Bronchial epithelial cell (primary cell): ENCODE data around the gene TMEM135. TPM values are rescaled to one million over a fixed set of nuclear protein-coding genes. Genes with fewer than 3 reads are reported as not detected.

Source experiments
- DNase-seq: peaks from one replicate; pipeline ENCODE4 v3.0.0-alpha.2; 2010; ENCODE audit warnings: low read depth
- FAIRE-seq: peaks from 2 replicates; lab custom pipeline; 2011; peaks lifted over from hg19 to GRCh38; lab: Jason Lieb, UNC
- H3K27me3 ChIP-seq: 2 replicates; pipeline ENCODE4 v1.5.1; 2011; ENCODE audit warnings: low read length; ENCODE audit not compliant: control insufficient read depth, insufficient read depth
- H3K36me3 ChIP-seq: 2 replicates; pipeline ENCODE4 v1.5.1; 2011; ENCODE audit warnings: low read length; ENCODE audit not compliant: control insufficient read depth, insufficient read depth
- H3K4me3 ChIP-seq: 2 replicates; pipeline ENCODE4 v1.5.1; 2011; ENCODE audit warnings: mild to moderate bottlenecking, low read depth, low read length, control low read depth
- CTCF ChIP-seq: IDR thresholded peaks from 2 replicates; pipeline ENCODE4 v1.5.1; 2011; ENCODE audit warnings: mild to moderate bottlenecking, moderate library complexity, low read length, control low read depth, inconsistent platforms; ENCODE audit not compliant: insufficient read depth, severe bottlenecking
- total RNA-seq: library from RNA; depleted of rRNA; stranded (reverse); fragments of >200 nt; gene quantifications from 2 replicates; pipeline ENCODE4 v1.2.1, GENCODE V29; 2014

Gene TMEM135
- total RNA-seq, 1 donor from 2014 or later, result 6.8 TPM

GRCh38 chr11:87139475-87139874 lies 101.7 kb downstream of the TMEM135 start:
- FAIRE-seq (no peak), DNase-seq (no peak)
- no peaks in the 10 kb centered on the region for H3K27me3 ChIP-seq
- no peaks in the 10 kb centered on the region for H3K36me3 ChIP-seq
- TF ChIP-seq CTCF, result no peak
- H3K4me3 ChIP-seq, result no peak overlapping the region

GRCh38 chr11:87141322-87141721 lies 103.6 kb downstream of the TMEM135 start:
- Histone ChIP-seq H3K4me3 (no peak overlapping the region), H3K27me3 (no peaks in the 10 kb centered on the region), H3K36me3 (no peaks in the 10 kb centered on the region)
- TF ChIP-seq CTCF, result no peak
- DNase-seq, result no peak
- FAIRE-seq, result no peak

DNA sequence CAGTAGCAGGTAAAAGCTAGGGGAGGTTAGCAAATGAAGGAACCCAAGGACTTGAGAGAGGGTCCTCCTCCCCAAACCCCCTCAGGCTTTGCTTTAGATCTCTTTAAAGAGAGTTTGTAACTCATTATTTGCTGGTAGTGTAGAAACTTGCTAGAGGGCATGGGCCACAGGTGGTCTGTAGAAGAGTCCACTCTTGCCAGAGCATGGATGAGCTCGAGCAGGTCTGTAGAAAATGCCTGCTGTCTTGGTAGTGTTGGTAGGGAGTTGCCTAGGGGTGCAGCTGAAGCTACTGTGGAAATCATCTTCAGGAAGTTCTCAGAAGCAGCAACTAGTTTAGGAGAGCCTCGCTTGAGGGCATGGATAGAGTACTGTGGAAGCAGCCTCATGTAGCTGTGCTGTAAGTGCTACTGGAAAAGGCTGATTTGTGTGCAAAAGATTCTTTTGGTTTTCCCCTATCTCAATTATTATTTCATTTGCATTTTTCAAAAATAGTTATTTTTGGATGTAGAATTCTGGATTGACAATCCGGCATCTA lies 104.3 kb downstream of the TMEM135 start:
- FAIRE-seq (peak; percentile 83), DNase-seq (no peak)
- no peak for TF ChIP-seq CTCF
- no peaks in the 10 kb centered on the region for H3K27me3 ChIP-seq
- H3K4me3 ChIP-seq, result no peak overlapping the region
- no peaks in the 10 kb centered on the region for H3K36me3 ChIP-seq

DNA sequence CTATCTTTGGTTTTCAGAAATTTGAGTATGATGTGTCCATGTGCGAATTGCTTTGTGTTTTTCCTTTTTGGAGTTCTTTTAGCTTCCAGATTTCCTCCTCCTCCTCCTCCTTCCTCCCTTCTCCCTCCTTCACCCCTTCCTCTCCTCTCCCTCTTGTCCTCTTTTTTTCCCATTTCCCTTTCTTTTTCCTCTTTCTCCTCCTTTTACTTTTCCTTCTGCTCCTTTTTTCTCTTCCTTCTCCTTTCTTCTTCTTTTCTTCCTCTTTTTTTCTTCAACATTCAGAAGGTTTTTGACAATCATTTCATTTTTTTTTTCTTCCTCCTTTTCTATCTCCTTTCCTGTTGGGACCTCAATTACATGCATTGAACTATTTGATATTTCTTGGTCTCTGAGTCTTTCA lies 104.9 kb downstream of the TMEM135 start:
- FAIRE-seq (no peak), DNase-seq (no peak)
- no peak for TF ChIP-seq CTCF

DNA sequence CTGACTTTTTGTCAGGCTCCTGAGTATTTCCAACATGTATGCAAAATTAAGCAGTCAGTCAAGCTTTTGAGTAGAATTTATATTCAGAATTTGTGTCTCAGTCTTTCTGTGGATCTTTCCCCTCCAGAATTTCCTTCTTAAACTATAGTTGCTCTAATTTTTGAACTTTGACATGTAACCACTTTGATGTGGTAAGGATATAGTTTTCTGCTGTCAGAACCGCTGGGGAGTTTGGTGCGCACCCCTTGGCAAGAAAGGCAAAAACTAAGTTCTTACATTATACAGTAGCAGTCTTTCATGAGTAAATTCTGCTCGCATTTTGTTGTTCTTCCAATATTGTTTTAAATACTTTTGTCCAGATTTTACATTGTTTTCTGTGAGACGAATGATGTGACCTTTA lies 105.9 kb downstream of the TMEM135 start:
- FAIRE-seq, result no peak
- TF ChIP-seq CTCF, result no peak
- H3K27me3 ChIP-seq, result no peaks in the 10 kb centered on the region

More for the DNA sequence above, 104.9 kb downstream of the TMEM135 start:
- H3K36me3 ChIP-seq, result no peaks in the 10 kb centered on the region
- H3K4me3 ChIP-seq, result no peak overlapping the region
- no peaks in the 10 kb centered on the region for H3K27me3 ChIP-seq

DNA sequence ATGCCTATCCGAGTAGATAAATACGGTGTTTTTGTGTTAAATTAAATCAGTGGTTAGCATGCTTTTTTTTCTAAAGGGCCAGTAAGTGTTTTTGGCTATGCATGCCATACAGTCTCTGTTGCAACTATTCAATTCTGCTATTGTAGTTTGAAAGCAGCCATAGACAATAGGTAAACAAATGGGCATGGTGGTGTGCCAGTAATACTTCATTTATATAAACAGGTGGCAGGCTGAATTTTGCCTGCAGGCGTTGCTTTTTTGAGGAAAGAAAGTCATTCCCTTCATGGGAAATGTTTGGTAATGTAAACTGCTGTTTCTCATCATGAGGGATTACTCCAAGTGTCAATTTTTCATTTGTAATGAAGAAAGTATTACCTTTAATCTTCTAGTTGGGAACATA lies 106.5 kb downstream of the TMEM135 start:
- DNase-seq (no peak), FAIRE-seq (no peak)
- no peak for TF ChIP-seq CTCF

More for the DNA sequence above, 105.9 kb downstream of the TMEM135 start:
- no peak for DNase-seq
- no peaks in the 10 kb centered on the region for H3K36me3 ChIP-seq
- H3K4me3 ChIP-seq, result no peak overlapping the region

More for the DNA sequence above, 106.5 kb downstream of the TMEM135 start:
- Histone ChIP-seq H3K4me3 (no peak overlapping the region), H3K36me3 (no peaks in the 10 kb centered on the region), H3K27me3 (no peaks in the 10 kb centered on the region)
